Measurements from ENCODE around the gene IL15.

The IL15 gene

GRCh38 chr4:141759796-141760425, 123.5 kb downstream of the IL15 start:
- no peak for TF ChIP-seq CTCF (IDR thresholded peaks at IDR 0.05; ENCODE audit: low read depth, low read length, missing control alignments)
- DNase-seq (ENCODE audit: extremely low read depth, low read depth): no peak

GRCh38 chr4:141761926-141762325, 125.5 kb downstream of the IL15 start:
- DNase-seq (ENCODE audit: extremely low read depth, low read depth): no peak
- no peak overlapping the region for H3K4me3 ChIP-seq (replicated peaks; ENCODE audit: low read depth, low read length)
- TF ChIP-seq CTCF (IDR thresholded peaks at IDR 0.05; ENCODE audit: low read depth, low read length, missing control alignments): no peak

More at GRCh38 chr4:141759796-141760425, 123.5 kb downstream of the IL15 start:
- H3K4me3 ChIP-seq (replicated peaks; ENCODE audit: low read depth, low read length): no peak overlapping the region

- DNase-seq (ENCODE audit: extremely low read depth, low read depth): no peak
- no peak overlapping the region for H3K4me3 ChIP-seq (replicated peaks; ENCODE audit: low read depth, low read length)
- no peak for TF ChIP-seq CTCF (IDR thresholded peaks at IDR 0.05; ENCODE audit: low read depth, low read length, missing control alignments)
Observed at GRCh38 chr4:141763374-141763773, 127.0 kb downstream of the IL15 start.

GRCh38 chr4:141768954-141769353, 132.6 kb downstream of the IL15 start:
- DNase-seq (ENCODE audit: extremely low read depth, low read depth): peak; percentile 65
- no peak for TF ChIP-seq CTCF (IDR thresholded peaks at IDR 0.05; ENCODE audit: low read depth, low read length, missing control alignments)
- H3K4me3 ChIP-seq (replicated peaks; ENCODE audit: low read depth, low read length): no peak overlapping the region

GRCh38 chr4:141771889-141772830, 135.8 kb downstream of the IL15 start:
- no peak for TF ChIP-seq CTCF (IDR thresholded peaks at IDR 0.05; ENCODE audit: low read depth, low read length, missing control alignments)
- no peak for DNase-seq (ENCODE audit: extremely low read depth, low read depth)
- no peak overlapping the region for H3K4me3 ChIP-seq (replicated peaks; ENCODE audit: low read depth, low read length)

GRCh38 chr4:141772838-141773237, 136.5 kb downstream of the IL15 start:
- H3K4me3 ChIP-seq (replicated peaks; ENCODE audit: low read depth, low read length): no peak overlapping the region
- no peak for DNase-seq (ENCODE audit: extremely low read depth, low read depth)
- no peak for TF ChIP-seq CTCF (IDR thresholded peaks at IDR 0.05; ENCODE audit: low read depth, low read length, missing control alignments)

All from HFF-Myc (cell line).